HG03025 (cell line): ENCODE data around the gene MEI1.
"Not testable (repeated sequence)": the region's sequence is repeated elsewhere in the genome, so short reads cannot be mapped to it uniquely, and the experiment has no call there.

ENCODE experiments used
- ATAC-seq: cut with Tn5 transposase; IDR thresholded peaks from one replicate; pipeline ENCODE4 v1.9.1; 2021; ENCODE audit warnings: mild to moderate bottlenecking, moderate library complexity; ENCODE audit not compliant: unreplicated experiment, low FRiP score

The MEI1 gene

GRCh38 chr22:41676134-41676533, 23.2 kb upstream of the MEI1 start:
- no peak for ATAC-seq

DNA sequence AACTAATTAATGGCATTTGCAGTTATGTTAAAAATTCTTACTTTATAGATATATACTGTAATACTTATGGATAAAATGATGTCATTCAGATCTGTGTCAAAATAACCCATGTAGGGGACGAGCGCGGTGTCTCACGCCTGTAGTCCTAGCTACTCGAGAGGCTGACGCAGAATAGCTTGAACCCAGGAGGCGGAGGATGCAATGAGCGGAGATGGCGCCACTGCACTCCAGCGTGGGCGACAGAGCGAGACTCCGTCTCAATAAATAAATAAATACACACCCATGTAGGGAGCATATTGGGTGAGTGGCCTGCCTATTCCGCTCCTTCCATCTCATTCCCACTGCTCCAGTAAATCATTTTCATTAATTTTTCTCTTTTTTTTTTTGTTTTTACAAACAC, 17.7 kb upstream of the MEI1 start:
- no peak for ATAC-seq

DNA sequence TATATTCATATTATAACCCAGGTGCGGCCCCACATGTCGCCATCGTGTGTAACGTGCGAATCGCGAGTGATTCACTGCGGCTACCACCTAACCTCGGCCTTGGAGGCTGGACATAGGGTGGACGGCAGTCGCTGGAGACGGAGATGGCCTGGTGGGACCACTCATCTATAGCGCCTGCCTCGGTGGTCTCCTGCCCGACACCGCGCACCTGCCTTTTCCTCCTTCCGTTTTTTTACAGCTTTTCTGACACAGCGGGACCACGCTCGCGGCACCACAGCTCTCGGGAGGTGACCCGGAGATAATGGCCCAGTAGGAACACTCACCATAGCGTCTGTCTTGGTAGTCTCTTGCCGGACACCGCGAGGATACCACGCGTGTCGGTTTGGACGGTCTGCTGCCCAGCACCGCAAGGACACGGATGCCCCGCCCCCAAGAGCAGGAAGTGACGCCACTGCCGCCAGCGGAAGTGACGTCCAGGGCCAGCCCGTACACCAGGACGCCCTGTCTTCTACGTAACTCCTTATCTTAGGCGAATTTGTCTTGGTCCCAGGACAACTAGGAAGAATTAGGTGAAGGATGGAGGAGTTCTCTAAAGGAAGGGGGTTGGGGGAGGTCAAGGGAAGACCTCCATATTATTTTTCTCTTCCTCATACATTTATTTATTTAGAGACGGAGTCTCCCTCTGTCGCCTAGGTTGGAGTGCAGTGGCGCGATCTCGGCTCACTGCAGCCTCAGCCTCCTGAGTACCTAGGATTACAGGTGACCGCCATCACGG, 17.1 kb upstream of the MEI1 start:
- ATAC-seq: no peak

DNA sequence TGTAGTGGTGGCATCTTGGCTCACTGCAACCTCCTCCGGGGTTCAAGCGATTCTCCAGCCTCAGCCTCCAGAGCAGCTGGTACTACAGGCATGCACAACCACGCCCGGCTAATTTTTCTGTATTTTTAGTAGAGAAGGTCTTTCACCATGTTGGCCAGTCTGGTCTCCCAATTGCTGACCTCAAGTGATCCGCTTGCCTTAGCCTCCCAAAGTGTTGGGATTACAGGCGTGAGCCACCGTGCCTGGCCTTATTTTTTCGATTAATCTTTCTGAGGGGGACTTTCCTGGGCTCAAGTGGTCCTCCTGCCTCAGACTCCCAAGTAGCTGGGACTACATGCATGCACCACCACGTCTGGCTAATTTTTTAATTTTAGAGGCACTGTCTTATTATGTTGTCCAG, 16.3 kb upstream of the MEI1 start:
- ATAC-seq: no peak

GRCh38 chr22:41683616-41684015, 15.7 kb upstream of the MEI1 start:
- ATAC-seq: no peak

DNA sequence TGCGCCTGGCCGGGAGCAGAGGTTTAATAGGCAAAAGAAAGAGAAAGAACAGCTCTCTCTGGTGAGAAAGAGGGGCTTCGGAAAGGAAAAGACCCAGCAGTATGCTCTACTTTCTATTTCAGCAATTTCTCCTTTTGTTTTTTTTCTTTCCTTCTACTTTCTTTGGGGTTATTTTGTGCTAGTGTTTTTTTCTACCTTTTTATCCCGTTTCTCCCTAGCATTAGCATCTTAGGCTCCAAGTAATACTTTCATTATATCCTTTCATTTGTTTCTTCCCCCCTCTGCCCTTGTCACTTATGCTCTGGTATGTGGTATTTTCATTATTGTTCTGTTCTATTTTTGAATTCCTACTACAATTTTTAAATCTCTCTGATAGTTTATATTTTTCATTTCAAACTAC, 15.1 kb upstream of the MEI1 start:
- no peak for ATAC-seq

DNA sequence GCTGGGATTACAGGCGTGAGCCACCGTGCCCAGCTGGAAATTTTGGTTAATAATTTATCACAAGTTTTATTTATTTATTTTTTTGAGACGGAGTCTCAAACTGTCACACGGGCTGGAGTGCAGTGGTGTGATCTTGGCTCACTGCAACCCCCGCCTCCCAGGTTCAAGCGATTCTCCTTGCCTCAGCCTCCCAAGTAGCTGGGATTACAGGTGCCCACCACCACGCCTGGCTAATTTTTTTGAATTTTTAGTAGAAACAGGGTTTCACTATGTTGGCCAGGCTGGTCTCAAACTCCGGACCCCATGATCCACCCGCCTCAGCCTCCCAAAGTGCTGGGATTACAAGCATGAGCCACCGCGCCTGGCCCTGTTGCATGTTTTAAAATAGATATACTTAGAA, 12.4 kb upstream of the MEI1 start:
- ATAC-seq: not testable (repeated sequence)

GRCh38 chr22:41687901-41688364, 11.4 kb upstream of the MEI1 start:
- ATAC-seq: peak; percentile 15

- ATAC-seq: peak; percentile 81
These were observed 10.7 kb upstream of the MEI1 start, which contains the start of gene SNU13 for GRCh38 chr22:41688365-41689211. Gene SNU13, minus strand, starts transcription at chr22:41688867. Its CDS starts 71 bp downstream, at chr22:41688796.

DNA sequence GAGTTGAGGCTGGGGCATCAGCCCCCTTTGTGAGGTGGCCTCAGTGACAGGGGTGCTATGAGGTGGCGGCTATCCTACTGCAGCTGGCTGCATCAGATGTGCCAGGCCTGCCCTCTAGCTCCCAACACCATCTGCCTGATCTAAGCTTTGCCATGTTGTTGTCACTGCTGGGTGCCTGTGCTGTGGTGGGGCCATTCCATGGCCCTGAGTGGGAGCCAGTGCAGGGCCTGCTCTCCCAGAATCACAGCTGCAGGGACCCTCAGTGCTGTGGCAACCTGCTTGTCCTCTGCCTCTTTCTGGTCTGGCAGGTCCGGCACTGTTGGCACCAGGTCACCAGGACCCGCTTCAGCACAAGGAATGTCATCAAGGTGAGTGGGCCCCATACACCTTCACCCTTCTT, 8.8 kb upstream of the MEI1 start:
- no peak for ATAC-seq

DNA sequence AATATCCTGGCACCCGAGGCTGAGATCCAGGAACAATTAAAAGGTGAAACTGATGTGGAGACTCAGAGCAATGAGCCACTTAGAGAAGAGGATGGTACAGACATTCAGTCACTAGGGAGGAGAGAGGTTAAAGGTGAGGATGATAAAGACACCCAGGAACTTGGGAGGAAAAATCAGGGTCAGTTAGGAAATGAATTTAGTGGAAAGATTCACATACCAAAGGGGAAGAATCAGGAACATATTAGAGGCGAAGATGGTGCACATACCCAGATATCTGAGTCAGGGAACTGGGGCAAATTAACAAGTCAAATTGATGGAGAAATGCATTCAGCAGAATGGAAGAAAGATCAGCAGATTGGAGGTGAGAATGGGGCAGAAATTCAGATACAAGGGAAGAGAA, 4.1 kb upstream of the MEI1 start:
- ATAC-seq: no peak

DNA sequence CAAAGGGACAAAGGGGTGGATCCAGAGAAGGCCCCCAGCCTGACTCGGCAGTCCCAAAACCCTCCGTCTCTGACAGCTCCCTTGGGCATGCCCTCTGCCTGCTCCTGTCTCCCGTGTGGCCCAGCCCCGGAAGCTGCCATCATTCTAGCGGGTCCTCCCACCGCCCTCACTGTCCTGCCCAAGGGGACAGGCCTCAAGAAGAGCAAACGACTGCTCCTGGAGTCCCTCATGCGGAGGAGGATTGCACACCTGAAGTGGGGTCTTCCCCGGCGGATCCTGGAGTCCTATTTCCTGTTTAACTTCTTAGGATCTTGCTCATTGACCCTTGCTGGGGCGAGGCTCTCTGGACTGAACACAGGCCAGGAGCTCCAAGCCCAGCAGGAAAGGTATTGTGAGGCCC, 2.6 kb upstream of the MEI1 start:
- ATAC-seq: no peak

DNA sequence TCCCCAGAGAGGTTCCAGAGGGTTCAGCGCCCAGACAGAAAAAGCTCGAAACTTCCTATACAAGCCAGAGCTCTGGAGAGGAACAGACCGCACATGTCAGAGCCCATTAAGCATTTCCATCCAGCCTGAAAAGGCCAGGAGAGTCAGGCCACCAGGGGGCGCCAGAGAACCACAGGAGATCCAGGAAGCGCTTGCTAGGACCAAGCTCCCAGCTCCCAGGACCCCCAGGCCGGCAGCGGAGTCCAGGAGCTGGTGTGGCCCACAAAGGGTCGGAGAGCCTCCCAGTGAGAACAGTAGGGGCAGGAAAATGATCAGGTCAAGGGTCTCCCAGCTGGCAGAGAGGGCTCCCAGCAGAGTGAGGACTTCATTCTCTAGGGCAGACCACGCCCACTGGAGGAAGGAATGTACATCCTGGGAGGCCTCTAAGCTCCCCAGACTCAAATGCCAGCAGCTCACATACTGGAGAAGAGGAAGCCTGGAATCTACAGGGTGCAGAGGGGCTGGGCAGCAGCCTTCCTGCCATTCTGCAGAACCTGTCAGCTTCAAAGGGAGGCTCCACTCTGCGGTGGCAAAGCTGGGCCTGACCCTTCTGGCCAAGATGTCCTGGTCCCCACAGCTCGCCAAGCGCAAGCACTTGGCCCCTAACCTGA, 2.1 kb upstream of the MEI1 start:
- ATAC-seq: no peak

DNA sequence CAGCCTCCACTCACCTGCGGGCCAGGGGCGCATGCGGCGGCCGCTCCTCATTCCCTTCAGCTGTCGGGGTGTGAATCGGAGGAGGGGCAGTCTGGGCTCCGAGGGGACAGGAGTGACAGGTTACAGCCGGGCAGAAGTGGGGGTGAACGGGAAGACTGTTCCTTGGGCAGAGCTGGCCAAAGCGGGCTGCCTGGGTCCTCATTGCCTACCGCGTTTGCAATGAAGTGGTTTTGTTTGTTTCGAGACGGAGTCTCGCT, 733 bp downstream of the MEI1 start:
- ATAC-seq: no peak

GRCh38 chr22:41702763-41703162, 3.5 kb downstream of the MEI1 start:
- no peak for ATAC-seq

- ATAC-seq: no peak
These were observed 10.0 kb downstream of the MEI1 start for GRCh38 chr22:41709341-41709740.

GRCh38 chr22:41713004-41713403, 13.7 kb downstream of the MEI1 start:
- no peak for ATAC-seq

DNA sequence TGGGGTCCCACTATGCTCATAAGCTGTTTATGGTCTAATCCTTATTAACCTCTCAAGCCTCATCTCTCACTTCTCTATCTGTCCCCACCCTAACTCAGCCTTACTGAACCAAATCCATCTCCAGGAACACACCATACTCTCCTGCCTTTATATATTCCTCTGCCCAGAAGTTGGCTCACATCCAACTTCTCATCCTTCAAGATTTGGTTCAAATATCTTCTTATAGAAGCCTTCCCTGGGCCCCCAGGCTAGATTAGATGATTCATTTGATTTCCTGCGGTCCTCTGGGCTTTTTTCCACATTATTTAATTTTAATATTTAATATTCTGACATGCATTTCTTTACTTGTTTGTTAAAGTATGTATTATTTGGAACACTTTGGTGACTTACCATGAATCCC, 23.2 kb downstream of the MEI1 start:
- no peak for ATAC-seq

DNA sequence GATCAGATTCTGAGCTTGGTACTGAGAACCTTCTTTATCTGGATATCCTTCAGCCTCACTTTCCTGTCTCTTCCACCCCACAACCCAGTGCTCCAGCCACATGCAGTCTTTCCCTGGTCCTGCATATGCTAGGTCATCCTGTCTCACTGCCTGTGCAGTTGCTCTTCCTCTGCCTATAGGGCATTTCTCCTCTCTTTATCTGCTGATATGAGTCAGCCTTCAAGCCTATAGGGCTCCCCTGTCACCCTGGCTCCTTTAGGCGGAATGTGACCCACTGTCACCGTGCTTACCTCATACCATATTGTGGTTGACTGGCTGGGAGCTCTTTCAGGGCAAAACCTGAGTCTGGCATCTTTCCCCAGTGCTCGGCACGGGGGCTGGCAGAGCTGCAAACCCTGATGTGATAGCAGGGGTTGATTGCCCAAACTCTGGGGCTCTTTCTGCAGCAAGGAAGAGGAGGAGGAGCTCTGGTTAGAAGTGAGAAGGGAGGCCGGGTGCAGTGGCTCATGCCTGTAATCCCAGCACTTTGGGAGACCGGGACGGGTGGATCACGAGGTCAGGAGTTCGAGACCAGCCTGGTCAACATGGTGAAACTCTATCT, 26.3 kb downstream of the MEI1 start:
- ATAC-seq: no peak

GRCh38 chr22:41731609-41732008, 32.3 kb downstream of the MEI1 start:
- no peak for ATAC-seq
